T-helper 17 cell (primary cell): ENCODE measurements around the gene CCDC57. TPM values are rescaled to one million over a fixed set of nuclear protein-coding genes. Genes with fewer than 3 reads are reported as not detected.

Source experiments
- ATAC-seq: fragments of 150-1000 bp; cut with Tn5 transposase; 2 replicates; pipeline ENCODE4 v1.10.0; 2021; ENCODE audit warnings: mild to moderate bottlenecking, moderate library complexity
- DNase-seq, 3 donors: peaks; one replicate each; pipeline versions ENCODE4 v3.0.0 to v3.0.0-alpha.2; 2020 to 2021
- H3K9me3 ChIP-seq: one replicate; pipeline ENCODE4 v1.7.0; 2013; ENCODE audit warnings: low read length, mild to moderate bottlenecking; ENCODE audit not compliant: control insufficient read depth, poor library complexity, severe bottlenecking
- H3K27ac Mint-ChIP-seq: one replicate; pipeline ENCODE4 v1.8.0; 2022; ENCODE audit warnings: mild to moderate bottlenecking, moderate library complexity, mixed read lengths
- H3K27me3 Mint-ChIP-seq: one replicate; pipeline ENCODE4 v1.8.0; 2022; ENCODE audit warnings: mixed read lengths
- H3K36me3 Mint-ChIP-seq: one replicate; pipeline ENCODE4 v1.8.0; 2022; ENCODE audit warnings: low read depth, mixed read lengths
- H3K4me1 Mint-ChIP-seq: one replicate; pipeline ENCODE4 v1.8.0; 2022; ENCODE audit warnings: mild to moderate bottlenecking, mixed read lengths
- H3K4me3 Mint-ChIP-seq: one replicate; pipeline ENCODE4 v1.8.0; 2022; ENCODE audit warnings: mild to moderate bottlenecking, moderate library complexity, mixed read lengths
- total RNA-seq, 4 donors: library from RNA in 2 of 4; stranded (reverse) in 2 of 4; gene quantifications; one replicate each; pipeline ENCODE4 v1.2.3 and lab custom pipeline; 2022 to 2026

CCDC57 gene
- total RNA-seq, 2 donors from 2014 or later = 79.1 to 89.0 TPM

DNA sequence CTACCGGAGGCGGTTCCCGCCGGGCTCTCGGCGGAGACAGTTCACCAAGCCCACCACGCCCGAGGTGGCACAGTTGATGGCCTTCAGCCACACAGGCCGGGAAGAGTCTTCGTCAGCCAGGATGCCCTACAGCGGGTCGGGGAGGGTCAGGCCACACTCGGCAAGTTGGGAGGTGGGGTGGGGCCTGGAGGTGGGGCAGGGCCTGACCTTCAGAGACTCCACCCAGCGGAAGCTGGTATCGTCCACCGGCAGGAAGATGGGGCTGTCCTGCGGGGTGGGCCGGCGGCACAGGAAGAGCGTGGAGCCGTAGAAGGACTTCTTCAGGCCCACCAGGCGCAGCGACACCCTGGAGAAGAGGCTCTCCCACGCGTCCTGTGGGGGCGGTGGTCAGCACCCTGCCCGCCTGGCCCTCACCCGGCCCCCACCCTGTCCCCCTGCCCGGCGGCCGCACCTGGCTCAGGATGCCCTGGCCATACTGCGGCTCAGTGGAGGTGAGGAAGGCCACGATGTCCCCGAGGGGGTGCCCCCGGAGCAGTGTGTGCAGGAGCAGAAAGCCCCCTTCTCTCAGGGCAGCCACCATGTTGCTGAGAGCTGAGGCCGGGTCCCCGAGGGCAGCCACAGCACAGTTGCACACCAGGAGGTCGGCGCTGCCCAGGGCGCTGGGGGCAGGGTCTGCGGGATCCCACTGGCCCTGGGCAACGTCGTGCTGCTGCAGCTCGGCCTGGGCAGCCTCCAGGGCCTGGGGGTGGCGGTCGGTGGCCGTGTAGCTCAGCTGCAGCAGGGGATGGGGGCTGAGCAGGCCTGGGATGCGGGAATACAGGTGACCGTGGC lies 127.4 kb downstream of the CCDC57 start:
- no peak for ATAC-seq
- no peaks in the 10 kb centered on the region for H3K9me3 ChIP-seq
- Mint-ChIP-seq H3K27ac (no peak overlapping the region), H3K36me3 (no peaks in the 10 kb centered on the region), H3K27me3 (no peaks in the 10 kb centered on the region), H3K4me1 (no peaks in the 10 kb centered on the region), H3K4me3 (no peak overlapping the region)
- no peak for DNase-seq

DNA sequence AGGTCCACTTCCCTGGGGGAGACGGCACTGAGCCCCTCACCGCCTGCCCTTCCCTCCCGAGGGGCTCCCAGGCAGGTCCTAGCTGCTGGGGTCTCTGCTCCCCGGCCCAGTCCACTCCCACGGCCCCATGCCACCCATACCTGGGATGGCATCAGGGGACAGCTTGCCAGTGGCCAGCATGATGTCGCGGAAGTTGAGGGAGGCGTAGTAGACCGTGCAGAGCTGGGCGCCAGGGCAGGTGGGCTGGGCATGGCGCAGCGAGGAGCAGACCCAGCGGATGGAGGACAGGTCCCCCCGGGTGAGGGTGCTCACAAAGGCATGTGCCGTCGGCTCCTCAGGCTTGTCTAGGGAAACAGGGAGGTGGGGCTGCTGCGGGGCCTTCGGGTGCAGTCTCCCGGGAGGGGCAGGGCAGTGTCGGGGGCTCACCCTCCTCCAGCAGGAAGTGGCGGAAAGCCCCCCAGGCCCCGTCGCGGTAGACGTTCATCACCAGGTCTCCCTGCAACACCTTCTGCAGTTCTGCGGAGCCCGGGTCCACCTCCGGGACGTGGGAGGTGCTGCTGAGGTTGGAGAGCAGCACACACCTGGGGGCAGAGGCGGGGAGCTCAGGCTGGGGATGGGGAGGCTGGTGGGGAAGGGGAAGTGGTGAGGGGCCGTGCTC lies 128.1 kb downstream of the CCDC57 start:
- Mint-ChIP-seq H3K4me3 (no peak overlapping the region), H3K27ac (no peak overlapping the region), H3K4me1 (no peaks in the 10 kb centered on the region), H3K36me3 (no peaks in the 10 kb centered on the region), H3K27me3 (no peaks in the 10 kb centered on the region)
- ATAC-seq (no peak), DNase-seq (no peak)
- H3K9me3 ChIP-seq = no peaks in the 10 kb centered on the region

DNA sequence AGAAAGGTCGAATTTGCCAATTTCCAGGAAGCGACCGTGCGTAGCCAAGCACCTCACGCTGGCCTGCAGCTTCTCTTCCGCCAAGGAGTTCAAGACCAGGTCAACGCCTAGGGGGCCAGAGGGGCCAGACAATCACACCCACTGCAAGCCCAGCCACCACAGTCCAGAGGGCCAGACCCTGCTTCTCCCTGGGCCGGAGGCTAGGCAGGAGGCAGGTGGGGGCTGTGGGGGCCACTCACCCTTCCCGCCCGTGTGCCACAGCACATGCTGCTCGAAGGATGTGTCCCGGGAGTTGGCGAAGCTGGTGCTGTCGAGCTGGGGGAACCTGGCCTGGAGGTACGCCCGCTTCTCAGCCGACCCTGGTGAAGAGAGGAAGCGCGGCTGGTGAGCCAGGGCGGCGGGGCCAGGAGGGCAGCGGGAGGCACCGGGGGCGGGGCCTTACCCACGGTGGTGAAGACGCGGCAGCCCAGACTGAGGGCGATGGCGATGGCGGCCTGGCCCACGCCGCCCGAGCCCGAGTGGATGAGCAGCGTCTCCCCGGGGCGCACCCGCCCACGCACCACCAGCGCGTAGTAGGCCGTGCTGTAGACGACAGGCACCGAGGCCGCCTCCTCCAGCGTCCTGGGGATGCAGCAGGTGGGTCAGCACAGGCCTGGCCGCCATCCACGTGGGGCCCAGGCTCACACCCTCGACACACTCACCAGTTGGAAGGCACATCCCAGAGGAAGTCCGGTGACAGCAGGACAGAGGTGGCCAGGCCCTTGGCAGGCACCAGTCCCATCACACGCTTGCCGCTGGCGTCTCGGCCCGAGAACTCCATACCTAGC lies 128.9 kb downstream of the CCDC57 start:
- Mint-ChIP-seq H3K27ac (no peak overlapping the region), H3K27me3 (no peaks in the 10 kb centered on the region), H3K4me1 (no peaks in the 10 kb centered on the region), H3K4me3 (no peak overlapping the region), H3K36me3 (no peaks in the 10 kb centered on the region)
- ATAC-seq (no peak), DNase-seq (no peak)
- H3K9me3 ChIP-seq = no peaks in the 10 kb centered on the region

DNA sequence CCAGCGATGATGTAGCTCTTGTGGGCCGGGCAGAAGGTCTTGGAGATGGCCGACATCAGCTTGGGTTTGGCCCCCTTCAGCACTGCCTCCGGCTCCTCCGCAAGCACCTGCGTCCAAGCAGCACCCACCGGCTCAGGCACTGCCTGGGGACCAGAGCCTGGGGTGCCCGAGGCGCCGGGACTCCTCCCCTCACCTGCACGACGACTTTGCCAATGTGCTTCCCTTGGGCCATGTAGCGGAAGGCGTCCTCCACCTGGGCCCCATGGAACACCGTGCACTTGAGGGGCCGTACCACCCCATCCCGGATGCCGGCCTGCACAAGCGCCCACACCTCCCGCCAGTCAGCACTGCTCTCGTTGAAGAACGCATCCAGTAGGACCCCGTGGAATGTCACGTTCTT lies 129.6 kb downstream of the CCDC57 start:
- no peaks in the 10 kb centered on the region for H3K36me3 Mint-ChIP-seq
- no peaks in the 10 kb centered on the region for H3K9me3 ChIP-seq
- peaks cover 2% of the 10 kb centered on the region for H3K4me1 Mint-ChIP-seq
- no peak overlapping the region for H3K27ac Mint-ChIP-seq
- H3K27me3 Mint-ChIP-seq = no peaks in the 10 kb centered on the region
- ATAC-seq = no peak
- no peak overlapping the region for H3K4me3 Mint-ChIP-seq
- DNase-seq = no peak

DNA sequence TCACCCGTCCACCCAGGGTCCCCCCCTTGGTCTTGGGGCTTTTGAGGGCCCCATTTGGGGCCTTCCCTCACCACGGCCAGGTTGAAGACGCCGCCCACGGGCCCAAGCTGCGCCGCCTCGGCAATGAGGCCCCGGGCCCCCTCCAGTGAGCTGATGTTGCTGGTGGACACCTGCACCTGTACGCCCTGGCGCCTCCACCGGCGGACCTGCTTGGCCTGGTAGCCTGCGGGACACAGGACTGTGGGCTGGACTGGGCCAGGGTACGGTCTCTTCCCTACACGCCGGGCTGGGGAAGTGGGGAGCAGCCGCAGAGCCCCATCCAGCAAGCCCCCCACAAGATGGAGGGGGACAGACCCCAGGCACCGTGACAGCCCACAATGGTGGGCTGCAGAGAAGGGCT lies 130.2 kb downstream of the CCDC57 start:
- ATAC-seq (no peak), DNase-seq (no peak)
- Mint-ChIP-seq H3K36me3 (no peaks in the 10 kb centered on the region), H3K27ac (no peak overlapping the region), H3K27me3 (no peaks in the 10 kb centered on the region), H3K4me1 (peaks cover 2% of the 10 kb centered on the region), H3K4me3 (no peak overlapping the region)
- H3K9me3 ChIP-seq = no peaks in the 10 kb centered on the region

- no peak for DNase-seq
- Mint-ChIP-seq H3K27me3 (no peaks in the 10 kb centered on the region), H3K4me1 (peaks cover 2% of the 10 kb centered on the region)
These were observed 130.7 kb downstream of the CCDC57 start for GRCh38 chr17:82081966-82082365.

GRCh38 chr17:82081546-82081945 lies 131.1 kb downstream of the CCDC57 start:
- H3K9me3 ChIP-seq = no peaks in the 10 kb centered on the region
- Mint-ChIP-seq H3K27me3 (no peaks in the 10 kb centered on the region), H3K4me1 (peaks cover 2% of the 10 kb centered on the region), H3K36me3 (no peaks in the 10 kb centered on the region), H3K4me3 (no peak overlapping the region), H3K27ac (no peak overlapping the region)
- DNase-seq = no peak
- no peak for ATAC-seq

More at GRCh38 chr17:82081966-82082365, 130.7 kb downstream of the CCDC57 start:
- no peaks in the 10 kb centered on the region for H3K9me3 ChIP-seq
- no peak overlapping the region for H3K27ac Mint-ChIP-seq
- H3K4me3 Mint-ChIP-seq = no peak overlapping the region
- no peak for ATAC-seq
- H3K36me3 Mint-ChIP-seq = no peaks in the 10 kb centered on the region

- Mint-ChIP-seq H3K4me1 (peaks cover 2% of the 10 kb centered on the region), H3K27me3 (no peaks in the 10 kb centered on the region), H3K36me3 (no peaks in the 10 kb centered on the region), H3K4me3 (no peak overlapping the region), H3K27ac (no peak overlapping the region)
- no peaks in the 10 kb centered on the region for H3K9me3 ChIP-seq
- ATAC-seq (no peak), DNase-seq (no peak)
These were observed 131.7 kb downstream of the CCDC57 start for GRCh38 chr17:82080789-82081464.

- Mint-ChIP-seq H3K4me1 (peaks cover 2% of the 10 kb centered on the region), H3K27me3 (no peaks in the 10 kb centered on the region), H3K36me3 (no peaks in the 10 kb centered on the region), H3K4me3 (no peak overlapping the region), H3K27ac (no peak overlapping the region)
- DNase-seq (no peak), ATAC-seq (no peak)
- no peaks in the 10 kb centered on the region for H3K9me3 ChIP-seq
These were observed 132.4 kb downstream of the CCDC57 start for GRCh38 chr17:82080048-82080788.

DNA sequence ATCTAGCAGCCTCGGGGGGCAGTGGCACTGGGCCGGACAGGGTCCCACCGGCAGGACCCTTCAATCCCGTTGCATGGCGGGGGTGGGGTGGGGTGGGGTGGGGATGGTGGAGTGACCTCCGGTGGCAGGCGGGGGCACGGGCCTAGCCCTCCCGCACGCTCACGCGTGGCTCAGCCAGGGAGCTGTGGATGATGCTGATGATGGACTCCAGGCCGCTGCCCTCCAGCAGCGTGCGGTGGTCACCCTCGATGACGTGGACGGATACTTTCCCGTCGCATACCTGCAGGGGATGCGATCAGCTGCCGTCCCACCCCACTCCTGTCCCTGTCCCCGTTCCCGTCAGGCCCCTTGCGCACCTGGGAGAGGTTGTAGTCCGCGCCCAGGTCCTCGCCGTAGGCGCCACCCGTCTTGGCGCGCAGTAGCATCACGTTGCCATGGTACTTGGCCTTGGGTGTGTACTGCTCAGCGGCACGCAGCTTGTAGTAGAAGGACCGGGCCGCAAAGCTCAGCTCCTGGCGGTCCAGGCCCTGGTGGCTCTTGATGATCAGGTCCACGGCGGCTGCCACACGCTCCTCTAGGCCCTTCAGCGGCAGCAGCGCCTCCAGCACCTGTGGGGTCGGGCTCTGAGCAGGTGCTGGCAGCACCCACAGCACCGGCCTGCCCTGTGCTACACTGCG lies 133.5 kb downstream of the CCDC57 start:
- ATAC-seq = no peak

GRCh38 chr17:82078433-82078832 lies 134.2 kb downstream of the CCDC57 start:
- H3K9me3 ChIP-seq = no peaks in the 10 kb centered on the region
- DNase-seq (no peak), ATAC-seq (no peak)
- Mint-ChIP-seq H3K4me1 (peaks cover 2% of the 10 kb centered on the region), H3K4me3 (no peak overlapping the region), H3K36me3 (no peaks in the 10 kb centered on the region), H3K27ac (no peak overlapping the region), H3K27me3 (no peaks in the 10 kb centered on the region)

More for the DNA sequence above, 133.5 kb downstream of the CCDC57 start:
- Mint-ChIP-seq H3K4me1 (peaks cover 2% of the 10 kb centered on the region), H3K36me3 (no peaks in the 10 kb centered on the region), H3K4me3 (no peak overlapping the region), H3K27me3 (no peaks in the 10 kb centered on the region), H3K27ac (no peak overlapping the region)
- DNase-seq = no peak
- H3K9me3 ChIP-seq = no peaks in the 10 kb centered on the region
